ENCODE results near the gene SNRNP25. TPM values are rescaled to one million over a fixed set of nuclear protein-coding genes. Genes with fewer than 3 reads are reported as not detected.

SNRNP25 gene
- total RNA-seq, 1 donor from 2014 or later, result 28.6 TPM

GRCh38 chr16:63998-64913, 10.6 kb downstream of the SNRNP25 start:
- DNase-seq (ENCODE audit: extremely low spot score, unreplicated experiment), result no peak
- Mint-ChIP-seq H3K4me3 (ENCODE audit: unreplicated experiment) (no peak overlapping the region), H3K36me3 (ENCODE audit: unreplicated experiment) (peaks cover 14% of the 10 kb centered on the region), H3K9me3 (ENCODE audit: unreplicated experiment) (no peaks in the 10 kb centered on the region), H3K27ac (ENCODE audit: unreplicated experiment) (no peak overlapping the region), H3K27me3 (ENCODE audit: unreplicated experiment) (no peaks in the 10 kb centered on the region), H3K4me1 (ENCODE audit: unreplicated experiment) (peaks cover 28% of the 10 kb centered on the region)
- TF ChIP-seq CTCF (IDR thresholded peaks at IDR 0.05), result no peak

GRCh38 chr16:64914-65255, 11.3 kb downstream of the SNRNP25 start:
- no peaks in the 10 kb centered on the region for H3K9me3 Mint-ChIP-seq (ENCODE audit: unreplicated experiment)
- peaks cover 10% of the 10 kb centered on the region for H3K36me3 Mint-ChIP-seq (ENCODE audit: unreplicated experiment)
- TF ChIP-seq CTCF (IDR thresholded peaks at IDR 0.05), result no peak
- H3K4me3 Mint-ChIP-seq (ENCODE audit: unreplicated experiment), result no peak overlapping the region
- no peak for DNase-seq (ENCODE audit: extremely low spot score, unreplicated experiment)
- no peak overlapping the region for H3K27ac Mint-ChIP-seq (ENCODE audit: unreplicated experiment)
- no peaks in the 10 kb centered on the region for H3K27me3 Mint-ChIP-seq (ENCODE audit: unreplicated experiment)
- peaks cover 33% of the 10 kb centered on the region for H3K4me1 Mint-ChIP-seq (ENCODE audit: unreplicated experiment)

- DNase-seq (ENCODE audit: extremely low spot score, unreplicated experiment), result peak; percentile 95
These were observed 12.1 kb downstream of the SNRNP25 start for GRCh38 chr16:65745-66144.

GRCh38 chr16:66309-67182, 12.9 kb downstream of the SNRNP25 start:
- no peaks in the 10 kb centered on the region for H3K27me3 Mint-ChIP-seq (ENCODE audit: unreplicated experiment)
- no peak overlapping the region for H3K4me3 Mint-ChIP-seq (ENCODE audit: unreplicated experiment)
- no peak for DNase-seq (ENCODE audit: extremely low spot score, unreplicated experiment)
- H3K36me3 Mint-ChIP-seq (ENCODE audit: unreplicated experiment), result peaks cover 4% of the 10 kb centered on the region
- no peak overlapping the region for H3K27ac Mint-ChIP-seq (ENCODE audit: unreplicated experiment)
- peaks cover 44% of the 10 kb centered on the region for H3K4me1 Mint-ChIP-seq (ENCODE audit: unreplicated experiment)
- no peak for TF ChIP-seq CTCF (IDR thresholded peaks at IDR 0.05)
- H3K9me3 Mint-ChIP-seq (ENCODE audit: unreplicated experiment), result no peaks in the 10 kb centered on the region

More at GRCh38 chr16:65745-66144, 12.1 kb downstream of the SNRNP25 start:
- Mint-ChIP-seq H3K36me3 (ENCODE audit: unreplicated experiment) (peaks cover 5% of the 10 kb centered on the region), H3K9me3 (ENCODE audit: unreplicated experiment) (no peaks in the 10 kb centered on the region), H3K27ac (ENCODE audit: unreplicated experiment) (peak overlapping the region; percentile 50), H3K4me1 (ENCODE audit: unreplicated experiment) (peaks cover 39% of the 10 kb centered on the region), H3K4me3 (ENCODE audit: unreplicated experiment) (no peak overlapping the region), H3K27me3 (ENCODE audit: unreplicated experiment) (no peaks in the 10 kb centered on the region)
- peak; percentile 95 for TF ChIP-seq CTCF (IDR thresholded peaks at IDR 0.05)

Data from osteocyte (in vitro differentiated cells).